A549 treated with AZD2906 at 1 μM for 4 hours (cell line): ENCODE data around the gene SRGAP1. TPM values are rescaled to one million over a fixed set of nuclear protein-coding genes. Genes with fewer than 3 reads are reported as not detected.

Source experiments
- total RNA-seq: library from RNA; stranded (reverse); fragments of 200-300 nt; extraction: Qiagen RNA extraction; gene quantifications from 5 replicates; pipeline ENCODE4 v1.2.3, GENCODE V29; 2022

SRGAP1 gene
- 9.3 to 12.2 TPM (median 9.8 TPM) in 5 replicates for total RNA-seq

GRCh38 chr12:63844391-63845341 is at the start of gene SRGAP1:
Gene SRGAP1 (plus strand): TSS chr12:63844700. CDS start chr12:63844817, 117 bp downstream.

Other genes starting within 250 kb of the SRGAP1 start
- 1.1 to 2.2 TPM (median 1.3 TPM) in 5 replicates for gene DPY19L2, start 176.2 kb upstream of the SRGAP1 start, total RNA-seq
- 23.2 to 24.3 TPM (median 24.0 TPM) in 5 replicates for gene RXYLT1, start 64.8 kb upstream of the SRGAP1 start, total RNA-seq